Neuronal stem cell (in vitro differentiated cells): ENCODE data around the gene GRK6.

Experiments
- DNase-seq: peaks from one replicate; pipeline ENCODE4 v3.0.0-alpha.2; 2013; ENCODE audit warnings: low spot score
- H2AFZ ChIP-seq: one replicate; pipeline ENCODE4 v1.6.1; 2013; ENCODE audit warnings: mild to moderate bottlenecking, low read length, inconsistent platforms
- H2AK5ac ChIP-seq: 2 replicates; pipeline ENCODE4 v1.6.1; 2013; ENCODE audit warnings: low read depth, mild to moderate bottlenecking, inconsistent platforms, low read length, moderate library complexity, mixed read lengths
- H2BK120ac ChIP-seq: 2 replicates; pipeline ENCODE4 v1.6.1; 2013; ENCODE audit warnings: low read depth, mild to moderate bottlenecking, inconsistent platforms, low read length, moderate library complexity, mixed read lengths
- H2BK12ac ChIP-seq: one replicate; pipeline ENCODE4 v1.6.1; 2013; ENCODE audit warnings: low read length, inconsistent platforms
- H2BK15ac ChIP-seq: 2 replicates; pipeline ENCODE4 v1.6.1; 2013; ENCODE audit warnings: mild to moderate bottlenecking, low read length, inconsistent platforms, mixed read lengths
- H2BK5ac ChIP-seq: one replicate; pipeline ENCODE4 v1.6.1; 2013; ENCODE audit warnings: inconsistent platforms, mild to moderate bottlenecking, low read length, moderate library complexity
- H3K14ac ChIP-seq: one replicate; pipeline ENCODE4 v1.6.1; 2013; ENCODE audit warnings: low read length, inconsistent platforms
- H3K18ac ChIP-seq: 2 replicates; pipeline ENCODE4 v1.6.1; 2013; ENCODE audit warnings: low read length, inconsistent platforms
- H3K23ac ChIP-seq: 2 replicates; pipeline ENCODE4 v1.6.1; 2013; ENCODE audit warnings: low read depth, mild to moderate bottlenecking, mixed read lengths, low read length, inconsistent platforms; ENCODE audit not compliant: poor library complexity
- H3K27ac ChIP-seq: replicated peaks from 3 replicates; pipeline ENCODE4 v1.5.1; 2013; ENCODE audit warnings: low read length, inconsistent platforms
- H3K27me3 ChIP-seq, 3 experiments: 2 replicates each; pipeline ENCODE4 v1.6.1; 2013; ENCODE audit warnings: low read length in 3 of 3, mild to moderate bottlenecking in 2 of 3, inconsistent platforms in 1 of 3, low read depth in 1 of 3, mixed read lengths in 1 of 3, moderate library complexity in 1 of 3; ENCODE audit not compliant: control insufficient read depth in 3 of 3, insufficient read depth in 3 of 3
- H3K36me3 ChIP-seq, 2 donors: replicated peaks in 1 of 2; 2 replicates each; pipeline ENCODE4 v1.6.1; 2013; ENCODE audit warnings: low read length in 2 of 2; ENCODE audit not compliant: control insufficient read depth in 2 of 2, insufficient read depth in 2 of 2
- H3K4ac ChIP-seq: 2 replicates; pipeline ENCODE4 v1.6.1; 2013; ENCODE audit warnings: inconsistent platforms, mild to moderate bottlenecking, low read length, moderate library complexity
- H3K4me1 ChIP-seq, 2 donors: 1 replicate in 1 of 2; 2 replicates in 1 of 2; pipeline ENCODE4 v1.6.1; 2013; ENCODE audit warnings: low read length in 2 of 2, low read depth in 1 of 2; ENCODE audit not compliant: control insufficient read depth in 2 of 2, insufficient read depth in 1 of 2
- H3K4me2 ChIP-seq: one replicate; pipeline ENCODE4 v1.6.1; 2013; ENCODE audit warnings: mild to moderate bottlenecking, low read length, inconsistent platforms; ENCODE audit not compliant: insufficient read depth, poor library complexity, severe bottlenecking
- H3K4me3 ChIP-seq, 2 donors: 2 replicates each; pipeline ENCODE4 v1.5.1; 2013; ENCODE audit warnings: low read length in 2 of 2, mild to moderate bottlenecking in 2 of 2, inconsistent platforms in 1 of 2, moderate library complexity in 1 of 2
- H3K79me1 ChIP-seq: one replicate; pipeline ENCODE4 v1.6.1; 2013; ENCODE audit warnings: low read depth, mild to moderate bottlenecking, inconsistent platforms, low read length, moderate library complexity
- H3K9ac ChIP-seq: one replicate; pipeline ENCODE4 v1.6.1; 2013; ENCODE audit warnings: mild to moderate bottlenecking, low read depth, low read length, inconsistent platforms; ENCODE audit not compliant: poor library complexity
- H3K9me3 ChIP-seq, 2 donors: replicated peaks in 1 of 2; 2 replicates each; pipeline versions ENCODE3 to v1.6.1; 2013; ENCODE audit warnings: low read length in 2 of 2, mild to moderate bottlenecking in 2 of 2, inconsistent platforms in 1 of 2, low read depth in 1 of 2, mixed read lengths in 1 of 2, moderate library complexity in 1 of 2; ENCODE audit not compliant: control insufficient read depth in 2 of 2, insufficient read depth in 1 of 2
- H4K8ac ChIP-seq: one replicate; pipeline ENCODE4 v1.6.1; 2013; ENCODE audit warnings: low read depth, mild to moderate bottlenecking, inconsistent platforms, low read length, moderate library complexity
- H4K91ac ChIP-seq: one replicate; pipeline ENCODE4 v1.6.1; 2013; ENCODE audit warnings: low read length, low read depth, mild to moderate bottlenecking, inconsistent platforms; ENCODE audit not compliant: poor library complexity
- WGBS, 2 donors: extraction: QIAGEN DNeasy Blood & Tissue Kit; methylation state at CpG; one replicate each; pipeline ENCODE4 v1.1.7; 2013; ENCODE audit warnings: missing lambda C conversion rate in 2 of 2, mixed read lengths in 1 of 2; ENCODE audit not compliant: insufficient read length in 2 of 2, insufficient replicate concordance in 1 of 2; ENCODE audit errors: extremely low coverage in 2 of 2; 5-methylcytosine and 5-hydroxymethylcytosine counted together

Gene GRK6

DNA sequence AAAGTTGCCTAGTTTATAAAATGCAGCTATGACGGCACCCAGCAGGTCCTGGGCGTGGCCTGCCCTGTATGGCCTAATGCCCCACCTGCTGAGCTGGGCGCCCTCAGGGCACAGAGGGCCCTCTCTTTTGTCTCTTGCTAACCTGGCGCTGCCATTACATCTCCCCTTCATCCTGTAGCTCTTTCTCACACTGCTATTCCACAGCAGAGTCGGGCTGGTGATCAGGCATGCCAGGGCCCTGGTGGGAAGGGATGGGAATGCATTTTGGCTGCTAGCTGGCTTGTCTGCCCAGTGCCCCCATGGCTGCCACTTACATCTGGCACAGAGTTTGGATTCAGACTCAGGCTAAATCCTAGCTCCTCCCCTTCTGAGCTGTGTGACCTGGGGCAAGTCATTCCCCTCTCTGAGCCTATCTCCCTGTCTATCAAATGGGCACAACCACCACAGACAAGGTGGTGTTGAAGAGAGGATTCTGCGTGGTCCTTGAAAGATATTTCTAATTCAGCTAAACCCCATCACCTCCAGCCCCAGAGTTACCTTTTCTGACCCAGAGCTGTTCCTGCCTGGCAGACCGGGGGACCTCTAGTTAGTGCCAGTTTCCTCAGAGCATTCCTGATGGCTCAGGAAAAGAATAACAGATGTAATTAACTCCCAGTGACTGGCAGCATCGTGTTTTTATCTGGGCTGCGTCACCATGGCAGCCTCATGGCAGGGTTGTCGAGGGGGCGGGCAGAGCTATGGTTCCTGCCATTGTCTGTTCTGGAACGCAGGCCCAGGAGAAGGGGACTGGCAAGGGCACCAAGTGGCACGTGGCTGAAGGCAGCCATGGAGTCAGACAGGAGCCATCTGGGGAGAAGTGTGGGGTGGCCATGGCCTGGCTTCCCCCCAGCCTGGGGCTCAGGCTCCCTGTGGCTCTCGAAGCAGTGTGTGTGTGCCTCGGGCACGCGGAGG, 26.5 kb downstream of the GRK6 start:
- Histone ChIP-seq H3K14ac (no peak overlapping the region), H3K4me3 (no peak overlapping the region), H3K36me3 (peaks cover 11 to 53% of the 10 kb centered on the region in 2 donors), H3K27ac (no peak overlapping the region), H3K27me3 (peaks cover 0 to 2% (median 0%) of the 10 kb centered on the region in 3 experiments), H4K8ac (no peak overlapping the region), H2BK120ac (no peak overlapping the region), H3K4me2 (no peak overlapping the region), H4K91ac (no peak overlapping the region), H3K4ac (no peak overlapping the region), H3K79me1 (peaks cover 9% of the 10 kb centered on the region), H2AK5ac (peak overlapping the region; percentile 89), H2BK5ac (no peak overlapping the region), H2BK15ac (no peak overlapping the region), H2BK12ac (peak overlapping the region; percentile 43), H3K9ac (peak overlapping the region; percentile 63), H3K9me3 (no peaks in the 10 kb centered on the region), H3K4me1 (peaks cover 25 to 29% of the 10 kb centered on the region in 2 donors), H2AFZ (no peak overlapping the region), H3K23ac (peak overlapping the region; percentile 38), H3K18ac (peak overlapping the region; percentile 2)
- no peak for DNase-seq
- no CpG with 5 or more reads among the region's 17 CpGs for WGBS, 2 donors

DNA sequence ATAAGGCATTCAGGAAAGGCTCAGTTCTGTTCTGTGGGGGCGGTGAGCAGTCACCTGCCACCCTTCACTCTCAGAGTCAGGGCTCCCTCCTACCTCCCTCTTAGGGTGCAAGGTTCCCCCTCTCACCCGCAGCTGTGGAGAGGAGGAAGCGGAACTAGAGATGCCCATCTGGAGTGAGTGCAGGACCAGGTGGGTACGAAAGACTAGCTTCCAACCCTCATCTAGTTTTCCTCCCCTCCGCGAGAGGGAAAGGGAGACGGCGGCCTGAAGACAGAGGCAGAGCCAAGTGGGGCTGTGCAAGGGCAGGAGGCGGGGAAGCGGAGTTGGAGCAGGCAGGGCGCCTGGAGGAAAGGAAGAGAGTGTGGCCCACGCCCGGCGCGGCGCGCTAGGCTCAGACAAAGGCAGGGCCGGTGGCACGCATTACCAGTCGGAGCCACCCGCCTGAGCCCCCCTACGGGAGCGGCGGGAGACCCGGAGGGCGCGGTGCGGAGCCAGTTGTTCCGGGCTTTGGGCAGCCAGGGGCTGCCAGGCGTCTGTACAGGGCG, 27.4 kb downstream of the GRK6 start:
- Histone ChIP-seq H2BK15ac (peak overlapping the region; percentile 93), H3K9ac (peak overlapping the region; percentile 93), H3K4ac (peak overlapping the region; percentile 56), H4K91ac (peak overlapping the region; percentile 38), H3K18ac (peak overlapping the region; percentile 94), H3K4me3 (peak overlapping the region in 1 of 2 donors; percentile 77), H3K9me3 (no peaks in the 10 kb centered on the region), H3K14ac (peak overlapping the region; percentile 87), H2AK5ac (peak overlapping the region; percentile 98), H3K79me1 (peaks cover 11% of the 10 kb centered on the region), H3K36me3 (peaks cover 21 to 63% of the 10 kb centered on the region in 2 donors), H3K23ac (peak overlapping the region; percentile 100), H2BK120ac (peak overlapping the region; percentile 10), H2AFZ (no peak overlapping the region), H2BK5ac (peak overlapping the region; percentile 59), H3K27ac (peak overlapping the region; percentile 53), H3K4me1 (peaks cover 26 to 27% of the 10 kb centered on the region in 2 donors), H2BK12ac (peak overlapping the region; percentile 82), H4K8ac (no peak overlapping the region), H3K4me2 (peak overlapping the region; percentile 93), H3K27me3 (peaks cover 0 to 2% (median 0%) of the 10 kb centered on the region in 3 experiments)
- no CpG with 5 or more reads among the region's 31 CpGs for WGBS, 2 donors
- no peak for DNase-seq

DNA sequence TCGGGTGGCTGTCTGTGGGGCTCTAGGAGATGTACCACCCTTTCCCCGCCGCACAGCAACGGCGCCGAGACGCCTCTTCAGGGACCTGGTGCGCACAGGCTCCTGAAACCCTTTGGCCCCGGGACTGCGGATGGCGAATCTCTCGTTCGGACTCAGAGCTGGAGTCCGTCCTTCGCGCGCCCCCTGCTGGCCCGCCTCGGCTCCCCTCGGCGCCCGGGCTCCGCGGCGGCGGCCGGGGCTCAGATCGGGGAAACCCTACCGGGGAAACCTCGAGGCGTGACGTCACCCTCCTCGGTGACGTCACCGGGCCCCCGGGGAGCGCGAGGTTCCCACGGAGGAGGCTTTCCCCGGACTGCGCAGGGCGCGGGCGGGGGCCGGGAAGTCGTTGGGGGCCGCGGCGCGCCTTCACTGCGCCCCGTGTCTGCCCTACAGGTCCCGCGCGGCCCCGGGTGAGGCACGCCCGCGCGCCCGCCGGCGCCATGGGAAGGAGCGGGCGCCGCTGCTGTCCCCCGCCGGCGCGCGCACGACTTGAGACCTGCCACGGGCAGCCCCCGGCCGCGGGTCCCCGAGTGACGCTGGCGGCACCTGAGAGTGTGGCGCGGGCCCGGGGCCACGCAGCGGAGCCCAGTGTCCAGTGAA, 28.0 kb downstream of the GRK6 start:
- Histone ChIP-seq H2BK5ac (peak overlapping the region; percentile 91), H3K14ac (peak overlapping the region; percentile 97), H3K4me3 (peak overlapping the region in 1 of 2 donors; percentile 85), H3K4me2 (peak overlapping the region; percentile 98), H3K27me3 (peaks cover 0 to 2% (median 0%) of the 10 kb centered on the region in 3 experiments), H2AK5ac (peak overlapping the region; percentile 98), H2BK15ac (peak overlapping the region; percentile 93), H3K27ac (peak overlapping the region; percentile 92), H4K8ac (peak overlapping the region; percentile 78), H3K18ac (peak overlapping the region; percentile 99), H3K4me1 (peaks cover 24 to 25% of the 10 kb centered on the region in 2 donors), H3K9ac (peak overlapping the region; percentile 99), H3K79me1 (peaks cover 13% of the 10 kb centered on the region), H3K23ac (peak overlapping the region; percentile 100), H2BK120ac (peak overlapping the region; percentile 10), H4K91ac (peak overlapping the region; percentile 82), H2AFZ (no peak overlapping the region), H3K36me3 (peaks cover 24 to 69% of the 10 kb centered on the region in 2 donors), H3K9me3 (no peaks in the 10 kb centered on the region), H3K4ac (peak overlapping the region; percentile 86), H2BK12ac (peak overlapping the region; percentile 100)
- no CpG with 5 or more reads among the region's 84 CpGs for WGBS, 2 donors
- DNase-seq: peak; percentile 92
